DOHH2 (cell line): ENCODE measurements around the gene NATD1.

Experiments used
- EZH2phosphoT487 ChIP-seq: fragments of 200-600 bp; sonication (generic); IDR thresholded peaks from 2 replicates; pipeline ENCODE4 v1.6.1; 2017; ENCODE audit warnings: borderline replicate concordance, mild to moderate bottlenecking, antibody characterized with exemption, low read length, moderate library complexity, mixed read lengths
- TF ChIP-seq, protein P1 (sequence below): fragments of 200-600 bp; sonication (generic); IDR thresholded peaks from one replicate; pipeline ENCODE4 v1.5.1; 2014; ENCODE audit warnings: antibody characterized with exemption, mild to moderate bottlenecking, low read depth, low read length; ENCODE audit not compliant: poor library complexity, severe bottlenecking

DNA sequence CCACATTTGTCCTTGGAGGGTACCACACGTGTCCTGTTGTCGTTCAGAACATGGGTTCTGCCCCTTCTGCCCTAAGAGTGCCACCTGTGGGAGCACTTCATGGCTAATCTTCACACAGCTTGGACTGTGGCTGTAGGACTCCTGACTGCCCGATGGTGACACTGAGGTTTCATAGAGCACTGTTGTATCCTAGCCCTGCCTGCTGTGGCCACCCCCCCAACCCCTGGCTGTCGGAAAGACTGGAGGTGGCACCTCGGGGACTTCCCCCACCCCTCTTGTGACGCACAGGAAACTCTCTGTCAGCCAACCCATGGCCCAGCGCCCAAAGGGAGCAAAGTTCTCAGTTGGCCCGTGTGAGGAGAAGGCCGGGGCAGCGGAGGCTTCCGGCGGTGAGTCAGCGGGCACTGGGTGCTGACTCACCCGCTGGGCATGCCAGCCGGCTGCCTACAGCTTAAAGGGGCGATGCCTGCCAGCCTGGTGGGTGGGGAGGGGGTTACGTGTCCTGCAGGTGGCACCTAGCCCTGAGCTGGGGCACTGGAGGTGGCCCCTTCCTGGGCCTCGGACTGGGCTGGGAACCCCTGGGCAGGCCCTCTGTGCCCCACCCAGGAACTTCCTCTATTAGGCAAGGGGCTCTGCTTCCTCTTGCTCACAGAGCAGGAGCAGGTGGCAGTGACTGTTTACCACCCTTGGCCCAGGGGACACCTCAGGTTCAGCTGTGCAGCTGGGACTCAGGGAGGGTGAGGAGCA, 34.7 kb upstream of the NATD1 start:
- TF ChIP-seq, protein P1, sequence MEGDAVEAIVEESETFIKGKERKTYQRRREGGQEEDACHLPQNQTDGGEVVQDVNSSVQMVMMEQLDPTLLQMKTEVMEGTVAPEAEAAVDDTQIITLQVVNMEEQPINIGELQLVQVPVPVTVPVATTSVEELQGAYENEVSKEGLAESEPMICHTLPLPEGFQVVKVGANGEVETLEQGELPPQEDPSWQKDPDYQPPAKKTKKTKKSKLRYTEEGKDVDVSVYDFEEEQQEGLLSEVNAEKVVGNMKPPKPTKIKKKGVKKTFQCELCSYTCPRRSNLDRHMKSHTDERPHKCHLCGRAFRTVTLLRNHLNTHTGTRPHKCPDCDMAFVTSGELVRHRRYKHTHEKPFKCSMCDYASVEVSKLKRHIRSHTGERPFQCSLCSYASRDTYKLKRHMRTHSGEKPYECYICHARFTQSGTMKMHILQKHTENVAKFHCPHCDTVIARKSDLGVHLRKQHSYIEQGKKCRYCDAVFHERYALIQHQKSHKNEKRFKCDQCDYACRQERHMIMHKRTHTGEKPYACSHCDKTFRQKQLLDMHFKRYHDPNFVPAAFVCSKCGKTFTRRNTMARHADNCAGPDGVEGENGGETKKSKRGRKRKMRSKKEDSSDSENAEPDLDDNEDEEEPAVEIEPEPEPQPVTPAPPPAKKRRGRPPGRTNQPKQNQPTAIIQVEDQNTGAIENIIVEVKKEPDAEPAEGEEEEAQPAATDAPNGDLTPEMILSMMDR: no peak
- no peak for TF ChIP-seq EZH2phosphoT487
